UCSD-AML1 (cell line): ENCODE measurements around the gene GNAL.
"Not testable (repeated sequence)": the region's sequence is repeated elsewhere in the genome, so short reads cannot be mapped to it uniquely, and the experiment has no call there.

ENCODE experiments used
- DNase-seq: peaks from one replicate; lab custom pipeline; 2025; ENCODE audit not compliant: unreplicated experiment; lab: John Stamatoyannopoulos, UW

GNAL gene

GRCh38 chr18:11669271-11669947, 19.7 kb upstream of the GNAL start:
- no peak for DNase-seq

GRCh38 chr18:11669948-11670275, 19.2 kb upstream of the GNAL start:
- no peak for DNase-seq

GRCh38 chr18:11671156-11671555, 17.9 kb upstream of the GNAL start:
- no peak for DNase-seq

- no peak for DNase-seq
These were observed 16.9 kb upstream of the GNAL start for GRCh38 chr18:11672198-11672597.

GRCh38 chr18:11672846-11673454, 16.1 kb upstream of the GNAL start:
- DNase-seq = no peak

- DNase-seq = no peak
These were observed 15.5 kb upstream of the GNAL start for GRCh38 chr18:11673560-11673959.

- no peak for DNase-seq
These were observed 14.9 kb upstream of the GNAL start for GRCh38 chr18:11674119-11674518.

GRCh38 chr18:11676386-11676785, 12.7 kb upstream of the GNAL start:
- DNase-seq = no peak

- no peak for DNase-seq
These were observed 12.2 kb upstream of the GNAL start for GRCh38 chr18:11676867-11677266.

- no peak for DNase-seq
These were observed 10.9 kb upstream of the GNAL start for GRCh38 chr18:11678211-11678610.

GRCh38 chr18:11689669-11690565, 853 bp downstream of the GNAL start:
- no peak for DNase-seq

GRCh38 chr18:11690660-11691059, 1.6 kb downstream of the GNAL start:
- DNase-seq = not testable (repeated sequence)

- DNase-seq = no peak
These were observed 6.7 kb downstream of the GNAL start for GRCh38 chr18:11695736-11696135.

- no peak for DNase-seq
These were observed 7.4 kb downstream of the GNAL start for GRCh38 chr18:11696451-11696850.

GRCh38 chr18:11700876-11701275, 11.8 kb downstream of the GNAL start:
- no peak for DNase-seq

- no peak for DNase-seq
These were observed 21.5 kb downstream of the GNAL start for GRCh38 chr18:11710578-11710977.

GRCh38 chr18:11713756-11714155, 24.7 kb downstream of the GNAL start:
- DNase-seq = no peak

GRCh38 chr18:11714244-11714918, 25.3 kb downstream of the GNAL start:
- no peak for DNase-seq

GRCh38 chr18:11716767-11717315, 27.8 kb downstream of the GNAL start:
- DNase-seq = not testable (repeated sequence)

- DNase-seq = no peak
These were observed 30.0 kb downstream of the GNAL start for GRCh38 chr18:11719050-11719449.

GRCh38 chr18:11719621-11720020, 30.6 kb downstream of the GNAL start:
- DNase-seq = no peak
